ENCODE measurements around the gene EFHD1. TPM values are rescaled to one million over a fixed set of nuclear protein-coding genes. Genes with fewer than 3 reads are reported as not detected.

The EFHD1 gene
- total RNA-seq, 1 donor from 2014 or later: not detected

- H3K27me3 Mint-ChIP-seq: no peaks in the 10 kb centered on the region
- ATAC-seq (ENCODE audit: low read depth) (no peak), DNase-seq (no peak)
- peaks cover 20% of the 10 kb centered on the region for H3K4me1 Mint-ChIP-seq
- H3K9me3 Mint-ChIP-seq: peaks cover 4% of the 10 kb centered on the region
- POLR2A ChIA-PET: no interaction called here
- CTCF ChIA-PET: no interaction called here
- H3K27ac Mint-ChIP-seq: no peak overlapping the region
- H3K36me3 Mint-ChIP-seq (ENCODE audit: low read depth): peaks cover 74% of the 10 kb centered on the region
- intact Hi-C loops (cut with micrococcal nuclease): no loop called here
- TF ChIP-seq, protein P1, sequence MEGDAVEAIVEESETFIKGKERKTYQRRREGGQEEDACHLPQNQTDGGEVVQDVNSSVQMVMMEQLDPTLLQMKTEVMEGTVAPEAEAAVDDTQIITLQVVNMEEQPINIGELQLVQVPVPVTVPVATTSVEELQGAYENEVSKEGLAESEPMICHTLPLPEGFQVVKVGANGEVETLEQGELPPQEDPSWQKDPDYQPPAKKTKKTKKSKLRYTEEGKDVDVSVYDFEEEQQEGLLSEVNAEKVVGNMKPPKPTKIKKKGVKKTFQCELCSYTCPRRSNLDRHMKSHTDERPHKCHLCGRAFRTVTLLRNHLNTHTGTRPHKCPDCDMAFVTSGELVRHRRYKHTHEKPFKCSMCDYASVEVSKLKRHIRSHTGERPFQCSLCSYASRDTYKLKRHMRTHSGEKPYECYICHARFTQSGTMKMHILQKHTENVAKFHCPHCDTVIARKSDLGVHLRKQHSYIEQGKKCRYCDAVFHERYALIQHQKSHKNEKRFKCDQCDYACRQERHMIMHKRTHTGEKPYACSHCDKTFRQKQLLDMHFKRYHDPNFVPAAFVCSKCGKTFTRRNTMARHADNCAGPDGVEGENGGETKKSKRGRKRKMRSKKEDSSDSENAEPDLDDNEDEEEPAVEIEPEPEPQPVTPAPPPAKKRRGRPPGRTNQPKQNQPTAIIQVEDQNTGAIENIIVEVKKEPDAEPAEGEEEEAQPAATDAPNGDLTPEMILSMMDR (IDR thresholded peaks at IDR 0.05): no peak
- H3K4me3 Mint-ChIP-seq: no peak overlapping the region
Measured at GRCh38 chr2:232721882-232722281, 88.5 kb downstream of the EFHD1 start.

DNA sequence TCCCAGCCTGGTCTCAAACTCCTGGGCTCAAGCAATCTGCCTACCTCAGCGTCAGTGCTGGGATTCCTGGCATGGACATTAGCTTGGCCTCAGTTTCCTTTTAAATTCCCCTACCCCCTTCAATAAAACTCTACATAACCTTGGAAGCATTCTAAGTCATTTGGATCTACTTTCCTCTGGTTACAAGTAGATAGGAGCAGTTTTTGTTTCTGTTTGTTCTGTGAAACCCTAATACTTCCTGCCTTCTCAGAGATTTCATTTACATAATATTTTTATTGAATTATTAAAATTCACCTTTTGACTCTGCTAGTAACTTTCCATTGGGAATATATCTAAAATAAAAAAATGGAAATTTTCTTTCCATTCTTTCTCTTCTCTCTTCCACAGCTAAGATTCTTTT, 89.6 kb downstream of the EFHD1 start:
- intact Hi-C loops (cut with micrococcal nuclease): no loop called here
- Mint-ChIP-seq H3K9me3 (peaks cover 4% of the 10 kb centered on the region), H3K27me3 (no peaks in the 10 kb centered on the region), H3K4me1 (peaks cover 15% of the 10 kb centered on the region), H3K27ac (no peak overlapping the region), H3K36me3 (ENCODE audit: low read depth) (peaks cover 74% of the 10 kb centered on the region), H3K4me3 (no peak overlapping the region)
- CTCF ChIA-PET: no interaction called here
- POLR2A ChIA-PET: no interaction called here
- no peak for ATAC-seq (ENCODE audit: low read depth)
- TF ChIP-seq, protein P1 (IDR thresholded peaks at IDR 0.05): no peak
- DNase-seq: no peak

GRCh38 chr2:232728785-232729184, 95.4 kb downstream of the EFHD1 start:
- DNase-seq (no peak), ATAC-seq (ENCODE audit: low read depth) (no peak)
- CTCF ChIA-PET: no interaction called here
- peaks cover 75% of the 10 kb centered on the region for H3K36me3 Mint-ChIP-seq (ENCODE audit: low read depth)
- no peak overlapping the region for H3K27ac Mint-ChIP-seq
- intact Hi-C loops (cut with micrococcal nuclease): no loop called here
- POLR2A ChIA-PET: no interaction called here
- TF ChIP-seq, protein P1 (IDR thresholded peaks at IDR 0.05): no peak
- H3K9me3 Mint-ChIP-seq: no peaks in the 10 kb centered on the region
- no peaks in the 10 kb centered on the region for H3K4me1 Mint-ChIP-seq
- H3K4me3 Mint-ChIP-seq: no peak overlapping the region
- H3K27me3 Mint-ChIP-seq: no peaks in the 10 kb centered on the region

DNA sequence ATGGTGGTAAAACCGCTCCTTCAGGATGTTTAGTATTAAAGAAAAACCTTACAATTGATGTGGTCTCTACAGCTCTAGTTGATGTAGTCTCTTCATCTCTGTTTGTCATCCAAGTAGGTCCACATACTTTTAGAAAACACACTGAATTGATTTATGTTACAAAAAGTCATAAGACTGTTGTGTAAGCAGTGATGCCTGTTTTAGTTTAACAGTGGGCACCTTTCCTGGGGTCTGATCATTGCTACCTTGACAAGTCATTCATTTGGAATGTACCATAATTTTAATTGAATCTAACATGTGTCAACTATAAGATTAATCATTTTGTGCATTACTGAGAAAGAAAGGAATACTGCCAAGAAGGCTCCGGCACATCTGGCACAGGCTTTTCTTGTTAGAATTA, 98.1 kb downstream of the EFHD1 start:
- H3K9me3 Mint-ChIP-seq: no peaks in the 10 kb centered on the region
- DNase-seq (no peak), ATAC-seq (ENCODE audit: low read depth) (no peak)
- ChIA-PET POLR2A (interaction anchor here (0.6 to 0.7 kb wide), 3 partner anchors 106 to 1684 kb away, joined by 3 read pairs; no protein-coding TSS in a partner anchor), CTCF (no interaction called here)
- H3K27me3 Mint-ChIP-seq: no peaks in the 10 kb centered on the region
- no peak overlapping the region for H3K4me3 Mint-ChIP-seq
- peaks cover 66% of the 10 kb centered on the region for H3K36me3 Mint-ChIP-seq (ENCODE audit: low read depth)
- no peak overlapping the region for H3K27ac Mint-ChIP-seq
- no peaks in the 10 kb centered on the region for H3K4me1 Mint-ChIP-seq
- intact Hi-C loops (cut with micrococcal nuclease): no loop called here
- TF ChIP-seq, protein P1 (IDR thresholded peaks at IDR 0.05): no peak

Other genes with a start within 250 kb of the EFHD1 start
- gene ALPG, start 226.8 kb upstream of the EFHD1 start, total RNA-seq: not detected in 2 replicates
- not detected in 2 replicates for gene ALPI, start 177.5 kb upstream of the EFHD1 start, total RNA-seq
- gene ECEL1, start 145.8 kb upstream of the EFHD1 start, total RNA-seq: not detected in 2 replicates
- not detected in 2 replicates for gene PRSS56, start 113.2 kb upstream of the EFHD1 start, total RNA-seq
- gene CHRND, start 107.4 kb upstream of the EFHD1 start, total RNA-seq: not detected in 2 replicates
- not detected in 2 replicates for gene CHRNG, start 93.9 kb upstream of the EFHD1 start, total RNA-seq
- 8.1 and 8.8 TPM in 2 replicates for gene TIGD1, start 83.0 kb upstream of the EFHD1 start, total RNA-seq
- 63.2 and 67.2 TPM in 2 replicates for gene EIF4E2, start 82.9 kb upstream of the EFHD1 start, total RNA-seq
- gene GIGYF2, start 63.7 kb downstream of the EFHD1 start, total RNA-seq: 68.9 and 77.9 TPM in 2 replicates
- gene KCNJ13, start 143.0 kb downstream of the EFHD1 start, total RNA-seq: not detected in 2 replicates
- gene SNORC, start 236.7 kb downstream of the EFHD1 start, total RNA-seq: 0.88 and 2.1 TPM in 2 replicates

Data from activated B cell treated with CpG ODN at 0.5 μM for 24 hours (primary cell).